Fibroblast of lung (primary cell): ENCODE data around the gene OSBPL6. TPM values are rescaled to one million over a fixed set of nuclear protein-coding genes. Genes with fewer than 3 reads are reported as not detected.
A peak's percentile ranks its signal among the peaks of the same experiment; 100 is the strongest.

Experiments
- DNase-seq, 2 donors: peaks; one replicate each; pipeline versions ENCODE4 v3.0.0 to v3.0.0-alpha.2; 2010; ENCODE audit warnings: low read depth in 2 of 2
- H2AFZ ChIP-seq: 2 replicates; pipeline ENCODE4 v1.5.1; 2012; ENCODE audit warnings: low read length, control low read depth, inconsistent platforms
- H3K27ac ChIP-seq: 2 replicates; pipeline ENCODE4 v1.5.1; 2011; ENCODE audit warnings: low read length, control low read depth; ENCODE audit not compliant: insufficient read depth
- H3K27me3 ChIP-seq: 2 replicates; pipeline ENCODE4 v1.5.1; 2011; ENCODE audit warnings: mild to moderate bottlenecking, low read length; ENCODE audit not compliant: control insufficient read depth, insufficient read depth
- H3K36me3 ChIP-seq: 2 replicates; pipeline ENCODE4 v1.5.1; 2011; ENCODE audit warnings: low read length; ENCODE audit not compliant: control insufficient read depth, insufficient read depth
- H3K4me1 ChIP-seq: 2 replicates; pipeline ENCODE4 v1.5.1; 2011; ENCODE audit warnings: low read length; ENCODE audit not compliant: control insufficient read depth, insufficient read depth; ENCODE audit errors: extremely low read depth
- H3K4me2 ChIP-seq: 2 replicates; pipeline ENCODE4 v1.5.1; 2011; ENCODE audit warnings: low read length, control low read depth; ENCODE audit not compliant: insufficient read depth; ENCODE audit errors: extremely low read depth
- H3K4me3 ChIP-seq, 4 experiments: fragments of 200-600 bp in 1 of 4; sonication (generic) in 1 of 4; replicated peaks in 1 of 4; 2 replicates each; pipeline ENCODE4 v1.5.1; 2011 to 2016; ENCODE audit warnings: low read length in 4 of 4, low read depth in 3 of 4, mild to moderate bottlenecking in 3 of 4, control low read depth in 2 of 4, inconsistent platforms in 1 of 4, mixed read lengths in 1 of 4; ENCODE audit not compliant: insufficient read depth in 1 of 4; ENCODE audit errors: control extremely low read depth in 1 of 4
- H3K79me2 ChIP-seq: 2 replicates; pipeline ENCODE4 v1.5.1; 2012; ENCODE audit warnings: mild to moderate bottlenecking, low read length, inconsistent platforms; ENCODE audit not compliant: control insufficient read depth, insufficient read depth
- H3K9ac ChIP-seq: 2 replicates; pipeline ENCODE4 v1.5.1; 2011; ENCODE audit warnings: mild to moderate bottlenecking, low read length, control low read depth; ENCODE audit not compliant: insufficient read depth
- H3K9me3 ChIP-seq: 2 replicates; pipeline ENCODE4 v1.5.1; 2012; ENCODE audit warnings: low read depth, low read length; ENCODE audit not compliant: control insufficient read depth, insufficient read depth
- H4K20me1 ChIP-seq: 2 replicates; pipeline ENCODE4 v1.5.1; 2011; ENCODE audit warnings: low read length; ENCODE audit not compliant: control insufficient read depth, insufficient read depth; ENCODE audit errors: extremely low read depth
- EZH2 ChIP-seq: IDR thresholded peaks from 2 replicates; pipeline ENCODE4 v1.5.1; 2012; ENCODE audit warnings: low read length, control low read depth, mild to moderate bottlenecking; ENCODE audit errors: missing control alignments
- polyA plus RNA-seq, 2 donors: library from polyadenylated mRNA; depleted of rRNA in 1 of 2; stranded (reverse) in 1 of 2; unstranded in 1 of 2; fragments of >200 nt; gene quantifications; 2 replicates each; pipeline ENCODE4 v1.2.1, GENCODE V29; 2011 to 2012; ENCODE audit warnings: missing spikeins in 1 of 2
- total RNA-seq: library from RNA; depleted of rRNA; stranded (reverse); fragments of >200 nt; gene quantifications from 2 replicates; pipeline ENCODE4 v1.2.1, GENCODE V29; 2014
- TF ChIP-seq, protein P1 (sequence below), 2 donors: IDR thresholded peaks in 1 of 2; conservative IDR thresholded peaks in 1 of 2; 1 replicate in 1 of 2; 2 replicates in 1 of 2; pipeline ENCODE4 v1.5.1; 2011 to 2012; ENCODE audit warnings: low read length in 2 of 2, control low read depth in 1 of 2, inconsistent platforms in 1 of 2, low read depth in 1 of 2, mild to moderate bottlenecking in 1 of 2

The OSBPL6 gene
- total and polyA plus RNA-seq, 2 donors (not counting 1 experiment from before 2014, with no cell fraction given): 1.0 to 5.3 TPM

DNA sequence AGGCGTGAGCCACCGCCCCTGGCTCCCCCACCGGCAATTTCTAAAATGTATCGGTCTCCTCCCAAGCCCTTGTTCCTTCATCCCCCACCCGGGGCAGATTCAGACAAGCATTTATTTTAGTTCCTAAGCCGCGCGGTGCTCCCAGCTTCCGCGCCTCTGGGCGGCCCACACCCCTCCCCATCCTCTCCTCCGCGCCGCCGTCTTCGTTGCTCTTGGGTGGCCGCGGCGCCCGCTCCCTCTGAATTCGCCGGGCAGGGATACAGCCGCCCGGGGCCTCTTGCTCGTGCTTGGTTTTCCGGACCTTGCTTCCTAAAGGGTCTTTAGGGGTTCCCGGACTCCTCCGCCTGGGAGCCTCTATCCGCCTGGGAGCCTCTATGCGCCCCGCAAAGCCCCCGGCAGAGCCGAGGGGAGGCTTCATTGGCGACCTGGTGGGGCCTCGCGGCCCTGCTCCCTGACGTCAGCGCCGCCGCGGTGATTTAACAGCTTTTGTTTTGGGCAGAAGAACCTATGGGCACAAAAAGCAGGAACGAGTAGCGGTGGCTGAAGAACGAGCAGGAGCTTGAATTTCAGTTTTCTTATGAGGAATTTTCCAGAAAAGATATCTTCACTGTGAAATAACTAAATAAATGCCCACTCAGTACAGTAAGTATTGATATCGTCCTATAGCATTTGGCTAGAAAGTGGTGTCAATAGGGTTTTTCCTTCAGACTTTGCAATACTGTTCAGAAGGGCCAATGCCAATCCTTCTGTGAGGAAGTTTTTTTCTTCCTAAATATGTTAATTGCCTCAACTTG, 219.4 kb downstream of the OSBPL6 start:
- Histone ChIP-seq H2AFZ (peak overlapping the region; percentile 89), H3K36me3 (no peaks in the 10 kb centered on the region), H3K4me3 (peak overlapping the region; percentile 25 to 89 (median 56)), H3K9ac (peak overlapping the region; percentile 85), H3K4me1 (peaks cover 3% of the 10 kb centered on the region), H3K9me3 (no peaks in the 10 kb centered on the region), H3K79me2 (no peaks in the 10 kb centered on the region), H3K27me3 (no peaks in the 10 kb centered on the region), H3K27ac (peak overlapping the region; percentile 83), H4K20me1 (no peaks in the 10 kb centered on the region), H3K4me2 (peak overlapping the region; percentile 97)
- peak; percentile 74 to 82 for DNase-seq
- TF ChIP-seq, protein P1, sequence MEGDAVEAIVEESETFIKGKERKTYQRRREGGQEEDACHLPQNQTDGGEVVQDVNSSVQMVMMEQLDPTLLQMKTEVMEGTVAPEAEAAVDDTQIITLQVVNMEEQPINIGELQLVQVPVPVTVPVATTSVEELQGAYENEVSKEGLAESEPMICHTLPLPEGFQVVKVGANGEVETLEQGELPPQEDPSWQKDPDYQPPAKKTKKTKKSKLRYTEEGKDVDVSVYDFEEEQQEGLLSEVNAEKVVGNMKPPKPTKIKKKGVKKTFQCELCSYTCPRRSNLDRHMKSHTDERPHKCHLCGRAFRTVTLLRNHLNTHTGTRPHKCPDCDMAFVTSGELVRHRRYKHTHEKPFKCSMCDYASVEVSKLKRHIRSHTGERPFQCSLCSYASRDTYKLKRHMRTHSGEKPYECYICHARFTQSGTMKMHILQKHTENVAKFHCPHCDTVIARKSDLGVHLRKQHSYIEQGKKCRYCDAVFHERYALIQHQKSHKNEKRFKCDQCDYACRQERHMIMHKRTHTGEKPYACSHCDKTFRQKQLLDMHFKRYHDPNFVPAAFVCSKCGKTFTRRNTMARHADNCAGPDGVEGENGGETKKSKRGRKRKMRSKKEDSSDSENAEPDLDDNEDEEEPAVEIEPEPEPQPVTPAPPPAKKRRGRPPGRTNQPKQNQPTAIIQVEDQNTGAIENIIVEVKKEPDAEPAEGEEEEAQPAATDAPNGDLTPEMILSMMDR (conservative IDR thresholded peaks at IDR 0.05 in 1 of 2, IDR thresholded peaks at IDR 0.05 in 1 of 2; ENCODE audit: low read depth in 1 of 2, low read length in 2 of 2): no peak

DNA sequence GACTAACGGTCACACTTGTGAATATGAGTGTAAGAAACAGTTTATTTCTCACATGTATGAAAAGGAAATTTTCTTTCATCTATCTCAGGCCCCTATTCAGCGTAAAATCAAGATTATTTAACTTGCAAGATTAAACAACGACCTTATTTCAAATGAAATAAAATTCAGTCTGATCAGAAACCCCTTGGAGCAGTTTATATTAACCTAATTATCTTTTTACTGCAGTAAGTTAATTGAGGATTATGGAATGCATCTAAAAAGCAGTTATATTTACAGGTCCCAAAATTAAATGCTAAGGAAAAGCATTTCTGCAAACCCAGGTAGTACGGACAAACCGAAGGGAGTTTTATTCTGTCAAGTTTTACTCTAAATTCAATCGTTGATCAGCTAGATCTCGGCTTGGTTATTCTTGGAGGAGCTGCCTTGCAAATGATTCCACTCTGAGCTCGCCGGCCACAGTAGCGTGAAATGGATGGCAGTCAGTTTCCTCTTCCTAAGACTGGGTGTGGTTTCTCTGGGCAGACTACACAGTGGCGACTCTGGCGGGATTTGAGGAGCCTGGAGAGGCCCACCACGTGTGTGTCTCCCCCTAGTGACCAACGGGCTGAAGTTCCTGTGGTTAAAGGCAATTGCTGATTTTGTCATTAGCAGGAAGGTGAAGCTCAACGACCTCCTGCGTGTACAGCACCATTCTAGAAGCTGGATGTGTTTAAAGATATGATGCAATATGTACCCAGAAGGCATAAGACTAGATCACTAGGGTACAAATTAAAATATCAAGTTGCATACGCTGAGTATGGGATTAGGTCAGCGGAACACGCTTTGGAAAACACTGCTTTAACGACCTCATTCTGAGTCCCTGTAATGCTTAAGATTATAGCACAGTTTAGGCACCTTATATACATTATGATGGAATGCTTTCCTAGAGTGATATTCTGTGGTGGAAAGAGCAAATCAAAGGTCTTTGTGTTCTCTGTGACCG, 220.2 kb downstream of the OSBPL6 start:
- Histone ChIP-seq H3K27ac (peak overlapping the region; percentile 83), H3K36me3 (no peaks in the 10 kb centered on the region), H3K4me2 (peak overlapping the region; percentile 97), H3K4me3 (peak overlapping the region; percentile 25 to 89 (median 56)), H4K20me1 (no peaks in the 10 kb centered on the region), H3K4me1 (peaks cover 3% of the 10 kb centered on the region), H2AFZ (peak overlapping the region; percentile 89), H3K27me3 (no peaks in the 10 kb centered on the region), H3K9me3 (no peaks in the 10 kb centered on the region), H3K9ac (peak overlapping the region; percentile 25), H3K79me2 (no peaks in the 10 kb centered on the region)
- DNase-seq: peak; percentile 92 to 97
- TF ChIP-seq EZH2: no peak
- TF ChIP-seq, protein P1 (conservative IDR thresholded peaks at IDR 0.05 in 1 of 2, IDR thresholded peaks at IDR 0.05 in 1 of 2; ENCODE audit: low read depth in 1 of 2, low read length in 2 of 2): peak; percentile 98 to 99

DNA sequence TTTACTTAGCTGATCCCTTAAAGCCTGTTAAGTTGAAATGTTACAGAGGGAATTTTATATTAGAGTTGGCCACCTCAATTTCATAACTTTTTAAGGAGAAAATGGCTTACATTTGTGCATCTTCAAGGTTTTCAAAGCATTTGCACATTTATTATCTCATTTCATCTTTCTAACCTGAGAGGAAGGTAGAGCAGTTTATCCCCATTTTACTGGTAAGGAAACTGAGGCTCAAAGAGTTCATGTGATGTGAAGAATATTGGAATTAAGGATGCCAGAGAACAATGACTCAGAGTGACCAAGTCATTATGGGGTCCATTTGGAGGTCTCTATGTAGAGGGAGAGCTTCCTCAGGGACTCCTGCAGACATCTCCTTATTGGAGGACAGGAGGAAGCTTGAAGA, 221.7 kb downstream of the OSBPL6 start:
- no peak overlapping the region for H2AFZ ChIP-seq
- H4K20me1 ChIP-seq: no peaks in the 10 kb centered on the region
- no peak overlapping the region for H3K4me3 ChIP-seq

More for the DNA sequence above, 221.7 kb downstream of the OSBPL6 start:
- no peaks in the 10 kb centered on the region for H3K79me2 ChIP-seq
- no peaks in the 10 kb centered on the region for H3K36me3 ChIP-seq
- TF ChIP-seq, protein P1 (conservative IDR thresholded peaks at IDR 0.05 in 1 of 2, IDR thresholded peaks at IDR 0.05 in 1 of 2; ENCODE audit: low read depth in 1 of 2, low read length in 2 of 2): no peak
- TF ChIP-seq EZH2: no peak
- no peak overlapping the region for H3K27ac ChIP-seq
- no peak overlapping the region for H3K9ac ChIP-seq
- no peak for DNase-seq
- H3K4me1 ChIP-seq: peaks cover 3% of the 10 kb centered on the region
- no peak overlapping the region for H3K4me2 ChIP-seq
- no peaks in the 10 kb centered on the region for H3K9me3 ChIP-seq
- H3K27me3 ChIP-seq: no peaks in the 10 kb centered on the region
